ENCODE measurements around the gene MAN1A1.

DNA sequence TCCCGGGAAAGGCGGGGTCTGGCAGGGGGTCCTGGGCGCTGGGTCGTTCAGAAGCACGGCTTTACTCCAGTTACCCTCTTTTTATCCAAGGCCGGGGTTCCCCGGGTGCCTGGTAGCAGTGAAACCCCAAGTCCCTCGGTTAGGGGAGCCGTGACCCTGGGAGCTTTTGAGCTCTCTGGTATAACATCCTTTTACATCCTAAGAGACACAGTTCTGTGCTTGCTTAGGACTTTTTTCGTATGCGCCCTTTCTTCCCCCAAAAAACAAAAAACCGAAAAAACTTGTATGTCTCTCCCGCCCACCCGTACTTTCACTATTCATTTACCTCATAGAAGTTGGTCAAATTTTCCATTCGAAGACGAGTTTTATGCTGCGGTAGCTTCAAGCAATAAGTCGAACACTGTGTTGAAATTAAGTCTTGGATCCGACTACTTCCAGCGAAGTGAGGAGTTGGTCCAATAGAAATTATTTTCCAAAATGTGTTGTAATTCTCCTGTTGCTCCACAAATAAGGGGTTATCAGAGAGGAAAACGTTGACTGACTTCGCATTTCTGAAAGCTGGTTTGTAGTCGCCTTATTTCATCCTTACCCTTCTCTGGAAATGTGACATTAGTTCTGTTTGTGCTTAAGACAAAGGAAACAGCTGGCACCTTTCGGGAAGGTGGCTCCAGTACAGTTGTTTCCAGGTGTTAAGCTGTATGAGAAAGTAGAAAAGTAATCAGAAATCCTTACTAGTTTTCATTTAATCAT is 816 bp upstream of the MAN1A1 start:
- TF ChIP-seq CTCF (optimal IDR thresholded peaks at IDR 0.05 in 1 of 3, IDR thresholded peaks at IDR 0.05 in 1 of 3, conservative IDR thresholded peaks at IDR 0.05 in 1 of 3; ENCODE audit: extremely low read depth in 1 of 3, insufficient read depth in 2 of 3, low read length in 3 of 3) (no peak), EZH2 (IDR thresholded peaks at IDR 0.05; ENCODE audit: low read length) (no peak)

Measured in keratinocyte (primary cell).